BJ (cell line): ENCODE data around the gene MRTO4. TPM values are rescaled to one million over a fixed set of nuclear protein-coding genes. Genes with fewer than 3 reads are reported as not detected.
"Not testable (repeated sequence)": the region's sequence is repeated elsewhere in the genome, so short reads cannot be mapped to it uniquely, and the experiment has no call there.

Experiments
- CTCF ChIA-PET: fragments of 350-600 bp; formaldehyde crosslinking; extraction: SDS; loops from one replicate; lab custom pipeline; 2021; ENCODE audit warnings: antibody characterized with exemption, inconsistent platforms; lab: Yijun Ruan, JAX
- POLR2A ChIA-PET: fragments of 300-600 bp; sonication (Branson Sonifier 250); formaldehyde crosslinking; extraction: SDS; loops from one replicate; lab custom pipeline; 2021; ENCODE audit warnings: antibody characterized with exemption; lab: Charles Lee
- DNase-seq: peaks from one replicate; pipeline ENCODE4 v3.0.0-alpha.2; 2011; ENCODE audit warnings: low read depth
- H3K27me3 ChIP-seq: 2 replicates; pipeline ENCODE4 v1.6.0; 2011; ENCODE audit warnings: low read length; ENCODE audit not compliant: control insufficient read depth, insufficient read depth
- H3K36me3 ChIP-seq: 2 replicates; pipeline ENCODE4 v1.5.1; 2011; ENCODE audit warnings: low read length; ENCODE audit not compliant: control insufficient read depth, insufficient read depth
- H3K4me3 ChIP-seq: 2 replicates; pipeline ENCODE4 v1.5.1; 2011; ENCODE audit warnings: low read depth, mild to moderate bottlenecking, control low read depth, low read length
- CTCF ChIP-seq: IDR thresholded peaks from 2 replicates; pipeline ENCODE4 v1.5.1; 2011; ENCODE audit warnings: low read depth, mild to moderate bottlenecking, control low read depth, inconsistent platforms, low read length, moderate library complexity; ENCODE audit not compliant: insufficient read depth
- polyA plus RNA-seq: library from polyadenylated mRNA; depleted of rRNA; stranded (reverse); fragments of >200 nt; gene quantifications from 2 replicates; pipeline ENCODE4 v1.2.3, GENCODE V29; 2011

Gene MRTO4
- polyA plus RNA-seq, 1 experiment = 37.5 TPM

GRCh38 chr1:19239876-19240275 is 11.7 kb upstream of the MRTO4 start:
- ChIA-PET POLR2A (no interaction called here), CTCF (interaction anchor here (1.0 to 2.3 kb wide), 6 partner anchors 7 to 414 kb away, joined by 4 to 13 read pairs (median 6); no protein-coding TSS in a partner anchor)
- Histone ChIP-seq H3K36me3 (peaks cover 33% of the 10 kb centered on the region), H3K27me3 (no peaks in the 10 kb centered on the region), H3K4me3 (no peak overlapping the region)
- no peak for TF ChIP-seq CTCF
- DNase-seq = no peak

GRCh38 chr1:19240673-19241538 is 10.7 kb upstream of the MRTO4 start:
- DNase-seq = no peak
- POLR2A ChIA-PET = no interaction called here
- Histone ChIP-seq H3K4me3 (no peak overlapping the region), H3K36me3 (peaks cover 32% of the 10 kb centered on the region), H3K27me3 (no peaks in the 10 kb centered on the region)
- CTCF ChIA-PET = interaction anchor here (0.7 to 2.3 kb wide), 15 partner anchors 8 to 427 kb away, joined by 3 to 13 read pairs (median 6); partner anchors contain the start of genes EMC1 and MRTO4
- peak; percentile 94 for TF ChIP-seq CTCF

GRCh38 chr1:19250629-19251304 is 838 bp upstream of the MRTO4 start:
- ChIA-PET CTCF (interaction anchor here (1.2 to 2.4 kb wide), 2 partner anchors 10 to 15 kb away, joined by 3 to 10 read pairs; no protein-coding TSS in a partner anchor), POLR2A (no interaction called here)
- no peak for TF ChIP-seq CTCF
- DNase-seq = no peak
- H3K27me3 ChIP-seq = no peaks in the 10 kb centered on the region
- H3K36me3 ChIP-seq = peaks cover 4% of the 10 kb centered on the region
- peak overlapping the region; percentile 81 for H3K4me3 ChIP-seq

- H3K27me3 ChIP-seq = no peaks in the 10 kb centered on the region
- no peak overlapping the region for H3K4me3 ChIP-seq
- no peak for TF ChIP-seq CTCF
- no peak for DNase-seq
- peaks cover 30% of the 10 kb centered on the region for H3K36me3 ChIP-seq
- CTCF ChIA-PET = interaction anchor here (1.4 to 2.8 kb wide), 2 partner anchors 14 to 21 kb away, joined by 3 to 13 read pairs; no protein-coding TSS in a partner anchor
- POLR2A ChIA-PET = no interaction called here
Measured at GRCh38 chr1:19254416-19254815, 2.8 kb downstream of the MRTO4 start.

- H3K4me3 ChIP-seq = no peak overlapping the region
- ChIA-PET POLR2A (no interaction called here), CTCF (interaction anchor here (0.8 to 2.8 kb wide), 3 partner anchors 14 to 393 kb away, joined by 3 to 13 read pairs (median 4); no protein-coding TSS in a partner anchor)
- no peaks in the 10 kb centered on the region for H3K27me3 ChIP-seq
- TF ChIP-seq CTCF = no peak
- no peak for DNase-seq
- H3K36me3 ChIP-seq = peaks cover 31% of the 10 kb centered on the region
Measured at GRCh38 chr1:19255288-19255687, 3.7 kb downstream of the MRTO4 start.

- POLR2A ChIA-PET, H3K27me3 ChIP-seq, DNase-seq, H3K4me3 ChIP-seq: not testable (repeated sequence)
- CTCF ChIA-PET = interaction anchor here (1.2 to 2.8 kb wide), 2 partner anchors 15 to 85 kb away, joined by 3 to 13 read pairs; no protein-coding TSS in a partner anchor
- H3K36me3 ChIP-seq = peaks cover 31% of the 10 kb centered on the region
Measured at GRCh38 chr1:19256301-19256700, 4.7 kb downstream of the MRTO4 start.
